ENCODE results near the gene SRRM3. TPM values are rescaled to one million over a fixed set of nuclear protein-coding genes. Genes with fewer than 3 reads are reported as not detected.
A peak's percentile ranks its signal among the peaks of the same experiment; 100 is the strongest.

Gene SRRM3
- total and polyA plus RNA-seq, 9 of the 15 experiments (the other 6 are each of a cell fraction or from before 2014, with no cell fraction given), result 0.04 to 0.91 (median 0.46) TPM; not detected in 2

GRCh38 chr7:76302347-76303201 is 100.9 kb downstream of the SRRM3 start, which contains the start of gene HSPB1 (continued):
- TF ChIP-seq, protein P1, sequence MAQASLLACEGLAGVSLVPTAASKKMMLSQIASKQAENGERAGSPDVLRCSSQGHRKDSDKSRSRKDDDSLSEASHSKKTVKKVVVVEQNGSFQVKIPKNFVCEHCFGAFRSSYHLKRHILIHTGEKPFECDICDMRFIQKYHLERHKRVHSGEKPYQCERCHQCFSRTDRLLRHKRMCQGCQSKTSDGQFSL (CRISPR knock-in tag; IDR thresholded peaks at IDR 0.05), result peak; percentile 54; the same call in 1 of the 2 replicates
- TF ChIP-seq, protein P1 (tag; IDR thresholded peaks at IDR 0.05), result no peak
- TF ChIP-seq ZNF395 (CRISPR knock-in tag; IDR thresholded peaks at IDR 0.05) (peak; percentile 77), GTF2F1 (IDR thresholded peaks at IDR 0.05; ENCODE audit: low read depth, low read length) (peak; percentile 84; the same call in 1 of the 2 replicates), ZNF311 (CRISPR knock-in tag; IDR thresholded peaks at IDR 0.05) (0 out of 2 replicates have a peak, but pooled peaks have one; percentile 24), NFRKB (IDR thresholded peaks at IDR 0.05; ENCODE audit: low read depth) (no peak), EZH2 (IDR thresholded peaks at IDR 0.05; ENCODE audit: borderline replicate concordance, low read depth, low read length) (no peak), HMG20A (CRISPR knock-in tag; conservative IDR thresholded peaks at IDR 0.05) (no peak), ATF7 (IDR thresholded peaks at IDR 0.05) (peak; percentile 83; the same call in 1 of the 2 replicates), KDM4B (IDR thresholded peaks at IDR 0.05; ENCODE audit: borderline replicate concordance in 2 of 2, low read depth in 1 of 2) (no peak), SAFB (IDR thresholded peaks at IDR 0.05; ENCODE audit: borderline replicate concordance, low read depth, low read length) (no peak), ZNF408 (CRISPR knock-in tag; IDR thresholded peaks at IDR 0.05; ENCODE audit: low read depth) (no peak), TCF3 (CRISPR knock-in tag; IDR thresholded peaks at IDR 0.05) (peak; percentile 35), SLC30A9 (CRISPR knock-in tag; IDR thresholded peaks at IDR 0.05) (0 out of 2 replicates have a peak, but pooled peaks have one; percentile 12), ZNF79 (CRISPR knock-in tag; IDR thresholded peaks at IDR 0.05; ENCODE audit: low read depth) (no peak), NFIX (CRISPR knock-in tag; IDR thresholded peaks at IDR 0.05; ENCODE audit: low read depth) (no peak; the same call in 1 of the 2 replicates), NFYB (IDR thresholded peaks at IDR 0.05; ENCODE audit: extremely low read depth, insufficient read length) (no peak), BCLAF1 (IDR thresholded peaks at IDR 0.05; ENCODE audit: borderline replicate concordance in 1 of 2, control insufficient read depth in 1 of 2, low read depth in 2 of 2, low read length in 1 of 2) (no peak), MLLT1 (IDR thresholded peaks at IDR 0.05) (peak; percentile 34 to 78; a peak in 1 of 4 replicates), RCOR1 (IDR thresholded peaks at IDR 0.05; ENCODE audit: borderline replicate concordance in 1 of 2, low read depth in 2 of 2, low read length in 2 of 2) (peak in 1 of 2 experiments; percentile 61; a peak in 2 of 4 replicates)

Data from K562 (cell line).